UCSD-AML1 (cell line): ENCODE results near the gene DNAJC18.

ENCODE experiments used
- DNase-seq: peaks from one replicate; lab custom pipeline; 2025; ENCODE audit not compliant: unreplicated experiment; lab: John Stamatoyannopoulos, UW

DNAJC18 gene

GRCh38 chr5:139371482-139372435 is 67.6 kb downstream of the DNAJC18 start:
- no peak for DNase-seq

GRCh38 chr5:139369181-139369580 is 70.1 kb downstream of the DNAJC18 start:
- DNase-seq, result no peak

GRCh38 chr5:139368613-139369012 is 70.7 kb downstream of the DNAJC18 start:
- no peak for DNase-seq

- DNase-seq, result no peak
These were observed 74.9 kb downstream of the DNAJC18 start for GRCh38 chr5:139364466-139364865.

- no peak for DNase-seq
These were observed 75.4 kb downstream of the DNAJC18 start for GRCh38 chr5:139363937-139364336.

- DNase-seq, result no peak
These were observed 77.4 kb downstream of the DNAJC18 start for GRCh38 chr5:139361835-139362429.

GRCh38 chr5:139360384-139360783 is 78.9 kb downstream of the DNAJC18 start:
- no peak for DNase-seq
